ENCODE measurements around the gene TUBB. TPM values are rescaled to one million over a fixed set of nuclear protein-coding genes. Genes with fewer than 3 reads are reported as not detected.

Gene TUBB
- total and polyA plus RNA-seq, 2 of the 8 experiments (the other 6 are each of a cell fraction or from before 2014, with no cell fraction given), result 1,880 to 3,022 TPM

- Histone ChIP-seq H3K23ac (ENCODE audit: insufficient read length) (no peak overlapping the region), H3K14ac (ENCODE audit: insufficient read length) (no peak overlapping the region), H4K5ac (ENCODE audit: insufficient read length, low read depth, low read length) (no peak overlapping the region), H4K91ac (replicated peaks; ENCODE audit: insufficient read length, low read length) (peak overlapping the region; percentile 76), H2BK20ac (ENCODE audit: low read length) (peak overlapping the region; percentile 61; the same call in 1 of the 2 replicates), H2BK5ac (ENCODE audit: low read depth, low read length) (peak overlapping the region; percentile 63; the same call in 1 of the 2 replicates), H3K36me3 (ENCODE audit: control insufficient read depth in 2 of 4, insufficient read depth in 4 of 4, low read length in 3 of 4) (no peaks in the 10 kb centered on the region; a peak in 1 of 8 replicates), H3K4me2 (ENCODE audit: insufficient read depth in 1 of 2, low read depth in 2 of 2, low read length in 2 of 2) (peak overlapping the region; percentile 53 to 96), H2AK5ac (ENCODE audit: low read depth, low read length) (peak overlapping the region; percentile 42; the same call in 1 of the 2 replicates), H3K56ac (replicated peaks; ENCODE audit: insufficient read length, low read depth, low read length) (no peak overlapping the region), H3K27ac (ENCODE audit: low read depth, low read length) (0 out of 2 replicates have a peak overlapping the region, but pooled peaks have one; percentile 42), H2BK120ac (replicated peaks; ENCODE audit: low read depth, low read length) (no peak overlapping the region), H4K8ac (ENCODE audit: extremely low read depth, insufficient read depth, low read length) (no peak overlapping the region), H3K9me3 (ENCODE audit: insufficient read depth in 2 of 2, low read depth in 1 of 2, low read length in 1 of 2) (no peaks in the 10 kb centered on the region), H3K9ac (replicated peaks in 1 of 4; ENCODE audit: extremely low read depth in 1 of 4, low read depth in 3 of 4, low read length in 3 of 4) (peak overlapping the region in 2 of 4 experiments; percentile 4 to 6; a peak in 1 of 7 replicates), H3K79me1 (ENCODE audit: low read depth, low read length) (peaks cover 4% of the 10 kb centered on the region; the same call in 1 of the 2 replicates), H3K4me3 (ENCODE audit: extremely low read depth in 1 of 4, insufficient read depth in 2 of 4, low read depth in 3 of 4, low read length in 4 of 4) (peak overlapping the region in 2 of 4 experiments; percentile 10 to 44; a peak in 5 of 8 replicates), H2BK12ac (ENCODE audit: low read depth, low read length) (no peak overlapping the region; the same call in 1 of the 2 replicates), H3K79me2 (ENCODE audit: control insufficient read depth in 1 of 2, insufficient read depth in 2 of 2, low read length in 2 of 2) (peaks cover 0 to 18% of the 10 kb centered on the region in 2 experiments; a peak in 3 of 4 replicates), H2AFZ (ENCODE audit: low read length) (no peak overlapping the region), H3K18ac (ENCODE audit: extremely low read depth, low read length) (peak overlapping the region; percentile 48), H3K4ac (replicated peaks; ENCODE audit: insufficient read length, low read depth, low read length) (peak overlapping the region; percentile 33), H3K4me1 (replicated peaks in 1 of 4; ENCODE audit: control insufficient read depth in 3 of 4, insufficient read depth in 4 of 4, low read length in 3 of 4) (peaks cover 7 to 32% (median 21%) of the 10 kb centered on the region in 4 experiments), H2BK15ac (ENCODE audit: low read length) (0 out of 2 replicates have a peak overlapping the region, but pooled peaks have one; percentile 40), H3K23me2 (ENCODE audit: low read depth, low read length) (peaks cover 10% of the 10 kb centered on the region), H3K27me3 (replicated peaks in 1 of 4; ENCODE audit: control insufficient read depth in 3 of 4, extremely low read depth in 1 of 4, insufficient read depth in 3 of 4, low read length in 3 of 4) (no peaks in the 10 kb centered on the region), H4K20me1 (replicated peaks in 1 of 2; ENCODE audit: control insufficient read depth in 1 of 2, insufficient read depth in 2 of 2, low read length in 2 of 2) (peaks cover 3 to 9% of the 10 kb centered on the region in 2 experiments)
- no peak for DNase-seq (ENCODE audit: low read depth in 1 of 2, low spot score in 2 of 2)
- ChIA-PET CTCF (ENCODE audit: partially characterized antibody) (interaction anchor here (0.6 to 11.0 kb wide), 7 partner anchors 9 to 141 kb away, joined by 3 to 147 read pairs (median 6); partner anchors contain the start of genes DHX16, FLOT1, MDC1 and NRM), POLR2A (ENCODE audit: partially characterized antibody) (interaction anchor here (0.5 to 18.7 kb wide), 9 partner anchors 11 to 141 kb away, joined by 3 to 388 read pairs (median 4); partner anchors contain the start of genes MDC1 and TUBB)
- no peak for TF ChIP-seq TAF7 (optimal IDR thresholded peaks at IDR 0.05; ENCODE audit: borderline replicate concordance, low read depth, low read length)
- TF ChIP-seq TAF1 (IDR thresholded peaks at IDR 0.05; ENCODE audit: low read depth, low read length), result peak; percentile 24; the same call in 1 of the 2 replicates
- peak; percentile 70 for TF ChIP-seq SRF (IDR thresholded peaks at IDR 0.05; ENCODE audit: low read depth, low read length)
- peak; percentile 79 for TF ChIP-seq JUND (IDR thresholded peaks at IDR 0.05; ENCODE audit: low read length)
- 51% methylated on average over 11 of the region's 11 CpGs; no CpG with 5 or more reads in 1 of the 2 experiments for WGBS, 2 experiments (ENCODE audit: extremely low coverage in 1 of 2, insufficient coverage in 1 of 2, insufficient read length in 1 of 2, insufficient replicate concordance in 2 of 2, low coverage in 1 of 2, low lambda C conversion rate in 2 of 2, missing lambda C conversion rate in 1 of 2)
- FAIRE-seq, result no peak
These were observed 37.7 kb upstream of the TUBB start for GRCh38 chr6:30682143-30683117.
